ENCODE data around the gene INF2. TPM values are rescaled to one million over a fixed set of nuclear protein-coding genes. Genes with fewer than 3 reads are reported as not detected.

The INF2 gene
- polyA plus RNA-seq, 1 experiment = 14.9 TPM

DNA sequence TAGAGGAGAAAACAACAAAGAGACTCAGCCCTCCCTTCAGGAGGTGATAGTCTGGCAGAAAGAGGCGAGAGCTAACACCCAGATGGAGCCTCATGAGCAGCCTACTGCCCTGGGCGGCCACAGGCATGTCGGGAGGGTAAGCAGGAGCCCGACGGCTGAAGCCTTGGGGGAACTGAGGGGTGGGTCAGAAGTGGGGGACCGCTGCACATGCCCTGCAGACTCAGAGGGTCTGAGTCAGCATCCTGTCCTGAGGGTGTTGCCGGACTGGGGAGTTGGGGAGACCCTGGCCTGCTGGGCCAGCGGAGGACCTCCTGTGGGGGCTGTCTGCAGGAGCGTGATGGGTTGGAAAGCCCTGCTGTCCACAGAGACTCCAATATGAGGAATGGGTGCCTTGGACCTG, 15.9 kb upstream of the INF2 start:
- ChIA-PET POLR2A (no interaction called here), CTCF (no interaction called here)
- DNase-seq (ENCODE audit: low read depth, low spot score) = no peak
- H3K4me3 ChIP-seq (ENCODE audit: low read depth, low read length) = no peak overlapping the region
- TF ChIP-seq, protein P1, sequence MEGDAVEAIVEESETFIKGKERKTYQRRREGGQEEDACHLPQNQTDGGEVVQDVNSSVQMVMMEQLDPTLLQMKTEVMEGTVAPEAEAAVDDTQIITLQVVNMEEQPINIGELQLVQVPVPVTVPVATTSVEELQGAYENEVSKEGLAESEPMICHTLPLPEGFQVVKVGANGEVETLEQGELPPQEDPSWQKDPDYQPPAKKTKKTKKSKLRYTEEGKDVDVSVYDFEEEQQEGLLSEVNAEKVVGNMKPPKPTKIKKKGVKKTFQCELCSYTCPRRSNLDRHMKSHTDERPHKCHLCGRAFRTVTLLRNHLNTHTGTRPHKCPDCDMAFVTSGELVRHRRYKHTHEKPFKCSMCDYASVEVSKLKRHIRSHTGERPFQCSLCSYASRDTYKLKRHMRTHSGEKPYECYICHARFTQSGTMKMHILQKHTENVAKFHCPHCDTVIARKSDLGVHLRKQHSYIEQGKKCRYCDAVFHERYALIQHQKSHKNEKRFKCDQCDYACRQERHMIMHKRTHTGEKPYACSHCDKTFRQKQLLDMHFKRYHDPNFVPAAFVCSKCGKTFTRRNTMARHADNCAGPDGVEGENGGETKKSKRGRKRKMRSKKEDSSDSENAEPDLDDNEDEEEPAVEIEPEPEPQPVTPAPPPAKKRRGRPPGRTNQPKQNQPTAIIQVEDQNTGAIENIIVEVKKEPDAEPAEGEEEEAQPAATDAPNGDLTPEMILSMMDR (IDR thresholded peaks at IDR 0.05; ENCODE audit: low read depth, low read length) = no peak
- no peaks in the 10 kb centered on the region for H3K27me3 ChIP-seq (ENCODE audit: control insufficient read depth, insufficient read depth, low read length)
- no peaks in the 10 kb centered on the region; the same call in 1 of the 2 replicates for H3K9me3 ChIP-seq (ENCODE audit: control insufficient read depth, insufficient read depth, low read length)
- H3K27ac ChIP-seq (ENCODE audit: low read depth, low read length) = no peak overlapping the region

DNA sequence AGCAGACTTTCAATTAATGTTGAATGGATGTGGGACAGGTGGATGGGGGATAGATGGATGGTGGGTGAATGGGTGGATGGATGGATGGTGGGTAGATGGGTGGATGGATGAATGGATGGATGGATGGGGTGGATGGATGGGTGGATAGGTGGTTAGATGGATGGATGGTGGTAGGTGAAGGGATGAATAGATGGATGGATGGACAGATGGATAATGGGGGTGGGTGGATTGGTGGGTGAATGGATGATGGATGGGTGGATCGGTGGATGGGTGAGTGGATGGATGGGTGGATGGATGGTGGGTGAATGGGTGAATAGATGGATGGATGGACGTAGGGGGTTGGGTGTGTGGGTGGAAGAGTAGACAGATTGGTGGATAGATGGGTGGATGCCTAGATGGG, 14.0 kb upstream of the INF2 start:
- no peak overlapping the region for H3K4me3 ChIP-seq (ENCODE audit: low read depth, low read length)
- no peak overlapping the region for H3K27ac ChIP-seq (ENCODE audit: low read depth, low read length)
- no peaks in the 10 kb centered on the region; the same call in 1 of the 2 replicates for H3K9me3 ChIP-seq (ENCODE audit: control insufficient read depth, insufficient read depth, low read length)
- POLR2A ChIA-PET = no interaction called here
- CTCF ChIA-PET = no interaction called here
- H3K27me3 ChIP-seq (ENCODE audit: control insufficient read depth, insufficient read depth, low read length) = no peaks in the 10 kb centered on the region
- TF ChIP-seq, protein P1 (IDR thresholded peaks at IDR 0.05; ENCODE audit: low read depth, low read length) = no peak
- DNase-seq (ENCODE audit: low read depth, low spot score) = no peak

- no peak overlapping the region for H3K4me3 ChIP-seq (ENCODE audit: low read depth, low read length)
- POLR2A ChIA-PET = interaction anchor here (0.6 kb wide), 2 partner anchors 32 to 42 kb away, joined by 3 to 4 read pairs; no protein-coding TSS in a partner anchor
- no peak for DNase-seq (ENCODE audit: low read depth, low spot score)
- H3K9me3 ChIP-seq (ENCODE audit: control insufficient read depth, insufficient read depth, low read length) = no peaks in the 10 kb centered on the region; the same call in 1 of the 2 replicates
- no peak overlapping the region for H3K27ac ChIP-seq (ENCODE audit: low read depth, low read length)
- H3K27me3 ChIP-seq (ENCODE audit: control insufficient read depth, insufficient read depth, low read length) = no peaks in the 10 kb centered on the region
- CTCF ChIA-PET = no interaction called here
- TF ChIP-seq, protein P1 (IDR thresholded peaks at IDR 0.05; ENCODE audit: low read depth, low read length) = no peak
These were observed 13.2 kb upstream of the INF2 start for GRCh38 chr14:104676130-104676693.

DNA sequence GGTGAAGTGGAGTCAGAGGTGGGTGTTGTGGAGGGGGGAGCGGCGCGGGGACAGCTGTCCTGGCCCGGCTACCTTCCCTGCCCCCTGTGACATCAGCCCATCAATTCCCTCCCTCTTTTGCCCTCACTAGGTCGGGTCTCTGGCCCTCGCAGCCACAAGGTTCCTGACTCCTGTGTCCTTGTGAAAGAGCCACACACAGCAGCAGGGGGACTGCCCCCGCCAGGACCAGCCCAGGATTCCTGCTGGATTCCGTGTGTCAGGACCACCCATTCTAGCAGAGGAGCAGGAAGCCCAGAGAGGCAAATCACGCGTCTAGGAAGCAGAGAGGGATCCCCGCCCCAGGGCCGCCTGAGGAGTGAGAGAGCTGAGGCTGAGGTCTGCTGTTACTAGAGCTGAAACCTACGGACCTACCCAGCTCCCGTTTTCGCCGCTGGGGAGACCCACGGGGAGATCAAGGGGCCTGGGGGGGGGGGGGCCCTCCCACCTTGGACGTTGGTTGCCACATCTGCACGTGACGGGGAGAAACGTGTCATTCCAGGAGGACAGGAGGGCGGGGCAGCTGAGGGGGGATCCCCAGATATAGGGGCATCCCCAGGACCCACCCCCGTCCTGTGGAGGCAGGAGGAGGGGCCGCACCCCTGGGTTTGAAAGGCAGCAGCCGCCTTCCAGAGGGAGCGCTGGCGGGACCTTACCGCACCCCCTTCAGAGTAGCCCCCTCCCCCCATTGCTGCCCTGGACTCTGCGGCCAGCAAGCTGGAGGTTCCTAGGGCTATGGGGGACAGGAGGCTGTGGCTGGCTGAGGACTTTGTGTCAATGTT, 12.5 kb upstream of the INF2 start:
- POLR2A ChIA-PET = interaction anchor here (0.6 to 1.7 kb wide), 5 partner anchors 13 to 41 kb away, joined by 3 to 4 read pairs (median 3); no protein-coding TSS in a partner anchor
- DNase-seq (ENCODE audit: low read depth, low spot score) = no peak
- Histone ChIP-seq H3K27ac (ENCODE audit: low read depth, low read length) (peak overlapping the region; percentile 95), H3K27me3 (ENCODE audit: control insufficient read depth, insufficient read depth, low read length) (no peaks in the 10 kb centered on the region), H3K9me3 (ENCODE audit: control insufficient read depth, insufficient read depth, low read length) (no peaks in the 10 kb centered on the region; the same call in 1 of the 2 replicates), H3K4me3 (ENCODE audit: low read depth, low read length) (peak overlapping the region; percentile 60)
- TF ChIP-seq, protein P1 (IDR thresholded peaks at IDR 0.05; ENCODE audit: low read depth, low read length) = no peak
- CTCF ChIA-PET = no interaction called here
